ENCODE measurements around the gene SPATC1L. TPM values are rescaled to one million over a fixed set of nuclear protein-coding genes. Genes with fewer than 3 reads are reported as not detected.

The SPATC1L gene
- total and polyA plus RNA-seq, 2 of the 8 experiments (the other 6 are each of a cell fraction or from before 2014, with no cell fraction given), result 24.9 to 50.0 TPM

- H3K18ac ChIP-seq (ENCODE audit: extremely low read depth, low read length), result no peak overlapping the region
- H2AK5ac ChIP-seq (ENCODE audit: low read depth, low read length), result no peak overlapping the region
- H3K4ac ChIP-seq (replicated peaks; ENCODE audit: insufficient read length, low read depth, low read length), result peak overlapping the region; percentile 79
- H3K56ac ChIP-seq (replicated peaks; ENCODE audit: insufficient read length, low read depth, low read length), result no peak overlapping the region
- H4K20me1 ChIP-seq (replicated peaks in 1 of 2; ENCODE audit: control insufficient read depth in 1 of 2, insufficient read depth in 2 of 2, low read length in 2 of 2), result peaks cover 0 to 4% of the 10 kb centered on the region in 2 experiments
- no peaks in the 10 kb centered on the region for H3K23me2 ChIP-seq (ENCODE audit: low read depth, low read length)
- H3K9ac ChIP-seq (replicated peaks in 1 of 4; ENCODE audit: extremely low read depth in 1 of 4, low read depth in 3 of 4, low read length in 3 of 4), result no peak overlapping the region
- no peaks in the 10 kb centered on the region for H3K79me1 ChIP-seq (ENCODE audit: low read depth, low read length)
- no peaks in the 10 kb centered on the region for H3K27me3 ChIP-seq (replicated peaks in 1 of 4; ENCODE audit: control insufficient read depth in 3 of 4, extremely low read depth in 1 of 4, insufficient read depth in 3 of 4, low read length in 3 of 4)
- DNase-seq (ENCODE audit: low read depth in 1 of 2, low spot score in 2 of 2) (no peak), FAIRE-seq (no peak)
- ChIA-PET CTCF (ENCODE audit: partially characterized antibody) (interaction anchor here (0.7 to 3.3 kb wide), 2 partner anchors 64 to 104 kb away, joined by 3 to 17 read pairs; no protein-coding TSS in a partner anchor), POLR2A (ENCODE audit: partially characterized antibody) (interaction anchor here (3.5 kb wide), 1 partner anchor 9 kb away, joined by 12 read pairs; no protein-coding TSS in a partner anchor)
- no peak overlapping the region for H3K27ac ChIP-seq (ENCODE audit: low read depth, low read length)
- no peak overlapping the region for H4K5ac ChIP-seq (ENCODE audit: insufficient read length, low read depth, low read length)
- H2BK12ac ChIP-seq (ENCODE audit: low read depth, low read length), result no peak overlapping the region
- H3K4me1 ChIP-seq (replicated peaks in 1 of 4; ENCODE audit: control insufficient read depth in 3 of 4, insufficient read depth in 4 of 4, low read length in 3 of 4), result peaks cover 0 to 24% (median 15%) of the 10 kb centered on the region in 4 experiments; a peak in 5 of 7 replicates
- TF ChIP-seq, protein P1, sequence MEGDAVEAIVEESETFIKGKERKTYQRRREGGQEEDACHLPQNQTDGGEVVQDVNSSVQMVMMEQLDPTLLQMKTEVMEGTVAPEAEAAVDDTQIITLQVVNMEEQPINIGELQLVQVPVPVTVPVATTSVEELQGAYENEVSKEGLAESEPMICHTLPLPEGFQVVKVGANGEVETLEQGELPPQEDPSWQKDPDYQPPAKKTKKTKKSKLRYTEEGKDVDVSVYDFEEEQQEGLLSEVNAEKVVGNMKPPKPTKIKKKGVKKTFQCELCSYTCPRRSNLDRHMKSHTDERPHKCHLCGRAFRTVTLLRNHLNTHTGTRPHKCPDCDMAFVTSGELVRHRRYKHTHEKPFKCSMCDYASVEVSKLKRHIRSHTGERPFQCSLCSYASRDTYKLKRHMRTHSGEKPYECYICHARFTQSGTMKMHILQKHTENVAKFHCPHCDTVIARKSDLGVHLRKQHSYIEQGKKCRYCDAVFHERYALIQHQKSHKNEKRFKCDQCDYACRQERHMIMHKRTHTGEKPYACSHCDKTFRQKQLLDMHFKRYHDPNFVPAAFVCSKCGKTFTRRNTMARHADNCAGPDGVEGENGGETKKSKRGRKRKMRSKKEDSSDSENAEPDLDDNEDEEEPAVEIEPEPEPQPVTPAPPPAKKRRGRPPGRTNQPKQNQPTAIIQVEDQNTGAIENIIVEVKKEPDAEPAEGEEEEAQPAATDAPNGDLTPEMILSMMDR (IDR thresholded peaks at IDR 0.05; ENCODE audit: control extremely low read depth in 1 of 3, insufficient read depth in 1 of 3, low read depth in 1 of 3, low read length in 3 of 3), result no peak
- no peak for TF ChIP-seq BACH1 (IDR thresholded peaks at IDR 0.05; ENCODE audit: low read length)
- TF ChIP-seq TEAD4 (IDR thresholded peaks at IDR 0.05; ENCODE audit: low read depth, low read length), result no peak
- TF ChIP-seq SP1 (IDR thresholded peaks at IDR 0.05; ENCODE audit: low read depth, low read length), result no peak
- TF ChIP-seq CHD2 (IDR thresholded peaks at IDR 0.05; ENCODE audit: low read length), result no peak
- TF ChIP-seq ZNF274 (IDR thresholded peaks at IDR 0.05; ENCODE audit: borderline replicate concordance, extremely low read depth, low read length), result no peak
- no peak for TF ChIP-seq POLR2A (IDR thresholded peaks at IDR 0.05; ENCODE audit: control extremely low read depth in 1 of 2, low read depth in 2 of 2, low read length in 2 of 2)
- H3K4me3 ChIP-seq (ENCODE audit: extremely low read depth in 1 of 4, insufficient read depth in 2 of 4, low read depth in 3 of 4, low read length in 4 of 4), result no peak overlapping the region
- H3K4me2 ChIP-seq (ENCODE audit: insufficient read depth in 1 of 2, low read depth in 2 of 2, low read length in 2 of 2), result no peak overlapping the region
- H4K8ac ChIP-seq (ENCODE audit: extremely low read depth, insufficient read depth, low read length), result peak overlapping the region; percentile 52; the same call in 1 of the 2 replicates
- 0 out of 2 replicates have a peak overlapping the region, but pooled peaks have one; percentile 29 for H2BK15ac ChIP-seq (ENCODE audit: low read length)
- H2BK20ac ChIP-seq (ENCODE audit: low read length), result no peak overlapping the region
- WGBS, 2 experiments (ENCODE audit: extremely low coverage in 1 of 2, insufficient coverage in 1 of 2, insufficient read length in 1 of 2, insufficient replicate concordance in 2 of 2, low coverage in 1 of 2, low lambda C conversion rate in 2 of 2, missing lambda C conversion rate in 1 of 2), result 94% methylated on average over 34 of the region's 47 CpGs; no CpG with 5 or more reads in 1 of the 2 experiments
- no peak overlapping the region for H3K23ac ChIP-seq (ENCODE audit: insufficient read length)
- no peaks in the 10 kb centered on the region for H3K9me3 ChIP-seq (ENCODE audit: insufficient read depth in 2 of 2, low read depth in 1 of 2, low read length in 1 of 2)
- H2BK5ac ChIP-seq (ENCODE audit: low read depth, low read length), result no peak overlapping the region; the same call in 1 of the 2 replicates
- no peak overlapping the region for H3K14ac ChIP-seq (ENCODE audit: insufficient read length)
- peaks cover 0 to 4% (median 0%) of the 10 kb centered on the region in 4 experiments; a peak in 1 of 8 replicates for H3K36me3 ChIP-seq (ENCODE audit: control insufficient read depth in 2 of 4, insufficient read depth in 4 of 4, low read length in 3 of 4)
- no peak overlapping the region for H4K91ac ChIP-seq (replicated peaks; ENCODE audit: insufficient read length, low read length)
- H3K79me2 ChIP-seq (ENCODE audit: control insufficient read depth in 1 of 2, insufficient read depth in 2 of 2, low read length in 2 of 2), result no peaks in the 10 kb centered on the region
- H2AFZ ChIP-seq (ENCODE audit: low read length), result no peak overlapping the region
- no peak overlapping the region for H2BK120ac ChIP-seq (replicated peaks; ENCODE audit: low read depth, low read length)
These were observed 32.8 kb downstream of the SPATC1L start for GRCh38 chr21:46151261-46151988.
